Breast epithelium (tissue), 4 donors: ENCODE results near the gene PPP2R2D. TPM values are rescaled to one million over a fixed set of nuclear protein-coding genes. Genes with fewer than 3 reads are reported as not detected.

Experiments used
- DNase-seq, 2 donors: peaks; one replicate each; pipeline ENCODE4 v3.0.0-alpha.2; 2019; ENCODE audit warnings: low spot score in 2 of 2
- H3K27ac ChIP-seq, 2 donors: fragments of 200-600 bp; sonication (generic) in 1 of 2; one replicate each; pipeline ENCODE4 v1.5.1; 2016 to 2019; ENCODE audit warnings: mild to moderate bottlenecking in 1 of 2
- H3K27me3 ChIP-seq, 2 donors: fragments of 200-600 bp; sonication (generic) in 1 of 2; one replicate each; pipeline versions ENCODE4 v1.5.1 to v1.6.0; 2017 to 2019; ENCODE audit warnings: control low read depth in 1 of 2, mild to moderate bottlenecking in 1 of 2
- H3K36me3 ChIP-seq: fragments of 200-600 bp; one replicate; pipeline ENCODE4 v1.5.1; 2019
- H3K4me1 ChIP-seq, 2 donors: fragments of 200-600 bp; sonication (generic); one replicate each; pipeline ENCODE4 v1.5.1; 2016 to 2019; ENCODE audit warnings: control low read depth in 1 of 2
- H3K4me3 ChIP-seq, 3 donors: fragments of 200-600 bp; sonication (generic); 1 replicate in 2 of 3; 2 replicates in 1 of 3; pipeline ENCODE4 v1.5.1; 2016 to 2019; ENCODE audit warnings: mild to moderate bottlenecking in 3 of 3, moderate library complexity in 2 of 3
- H3K9me3 ChIP-seq, 2 donors: fragments of 200-600 bp; sonication (generic) in 1 of 2; one replicate each; pipeline ENCODE4 v1.5.1; 2016 to 2019; ENCODE audit warnings: control low read depth in 1 of 2
- CTCF ChIP-seq, 3 donors: fragments of 450-650 bp; IDR thresholded peaks; one replicate each; pipeline ENCODE4 v1.5.1; 2016 to 2017; ENCODE audit warnings: antibody characterized with exemption in 3 of 3, mild to moderate bottlenecking in 3 of 3, moderate library complexity in 3 of 3
- POLR2A ChIP-seq: fragments of 450-650 bp; IDR thresholded peaks from one replicate; pipeline ENCODE4 v1.6.1; 2016; ENCODE audit warnings: antibody characterized with exemption, mild to moderate bottlenecking, moderate library complexity
- POLR2AphosphoS5 ChIP-seq, 3 donors: sonication (generic); formaldehyde crosslinking; IDR thresholded peaks; one replicate each; pipeline ENCODE4 v1.6.1; 2017; ENCODE audit warnings: antibody characterized with exemption in 3 of 3
- intact Hi-C: fragments of 100-400 bp; cut with DNase I; formaldehyde crosslinking; loops from one replicate; pipeline ENCODE4 v1.15.1; 2023; ENCODE audit warnings: low total_unique reads
- total RNA-seq, 3 donors: library from RNA; depleted of rRNA; stranded (reverse); fragments of >200 nt; gene quantifications; one replicate each; pipeline ENCODE4 v1.1.0, GENCODE V29; 2016

Gene PPP2R2D
- total RNA-seq, 3 donors from 2014 or later, result 33.0 to 51.8 (median 44.1) TPM

- TF ChIP-seq CTCF (IDR thresholded peaks at IDR 0.05), result no peak
- TF ChIP-seq POLR2A, result no peak
- TF ChIP-seq POLR2AphosphoS5 (IDR thresholded peaks at IDR 0.05), result no peak
- intact Hi-C loops, result no loop called here
- H3K36me3 ChIP-seq, result peaks cover 11% of the 10 kb centered on the region
- H3K4me1 ChIP-seq, result no peaks in the 10 kb centered on the region
- no peak for DNase-seq
- no peak overlapping the region for H3K4me3 ChIP-seq
- H3K9me3 ChIP-seq, result no peaks in the 10 kb centered on the region
- no peak overlapping the region for H3K27ac ChIP-seq
- H3K27me3 ChIP-seq, result no peaks in the 10 kb centered on the region
These were observed 53.7 kb downstream of the PPP2R2D start for GRCh38 chr10:131954356-131954965.

DNA sequence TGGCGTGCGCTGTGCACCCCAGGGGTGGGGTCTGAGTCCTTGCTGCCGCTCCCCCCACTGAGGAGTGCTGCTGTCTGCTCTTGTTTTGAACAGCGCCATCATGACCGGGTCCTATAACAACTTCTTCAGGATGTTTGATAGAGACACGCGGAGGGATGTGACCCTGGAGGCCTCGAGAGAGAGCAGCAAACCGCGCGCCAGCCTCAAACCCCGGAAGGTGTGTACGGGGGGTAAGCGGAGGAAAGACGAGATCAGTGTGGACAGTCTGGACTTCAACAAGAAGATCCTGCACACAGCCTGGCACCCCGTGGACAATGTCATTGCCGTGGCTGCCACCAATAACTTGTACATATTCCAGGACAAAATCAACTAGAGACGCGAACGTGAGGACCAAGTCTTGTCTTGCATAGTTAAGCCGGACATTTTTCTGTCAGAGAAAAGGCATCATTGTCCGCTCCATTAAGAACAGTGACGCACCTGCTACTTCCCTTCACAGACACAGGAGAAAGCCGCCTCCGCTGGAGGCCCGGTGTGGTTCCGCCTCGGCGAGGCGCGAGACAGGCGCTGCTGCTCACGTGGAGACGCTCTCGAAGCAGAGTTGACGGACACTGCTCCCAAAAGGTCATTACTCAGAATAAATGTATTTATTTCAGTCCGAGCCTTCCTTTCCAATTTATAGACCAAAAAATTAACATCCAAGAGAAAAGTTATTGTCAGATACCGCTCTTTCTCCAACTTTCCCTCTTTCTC is 55.0 kb downstream of the PPP2R2D start:
- Histone ChIP-seq H3K36me3 (peaks cover 11% of the 10 kb centered on the region), H3K9me3 (no peaks in the 10 kb centered on the region), H3K4me1 (no peaks in the 10 kb centered on the region), H3K27ac (no peak overlapping the region), H3K4me3 (no peak overlapping the region), H3K27me3 (no peaks in the 10 kb centered on the region)
- DNase-seq, result no peak
- intact Hi-C loops, result no loop called here
- no peak for TF ChIP-seq CTCF (IDR thresholded peaks at IDR 0.05)
- TF ChIP-seq POLR2AphosphoS5 (IDR thresholded peaks at IDR 0.05), result no peak
- TF ChIP-seq POLR2A, result no peak

DNA sequence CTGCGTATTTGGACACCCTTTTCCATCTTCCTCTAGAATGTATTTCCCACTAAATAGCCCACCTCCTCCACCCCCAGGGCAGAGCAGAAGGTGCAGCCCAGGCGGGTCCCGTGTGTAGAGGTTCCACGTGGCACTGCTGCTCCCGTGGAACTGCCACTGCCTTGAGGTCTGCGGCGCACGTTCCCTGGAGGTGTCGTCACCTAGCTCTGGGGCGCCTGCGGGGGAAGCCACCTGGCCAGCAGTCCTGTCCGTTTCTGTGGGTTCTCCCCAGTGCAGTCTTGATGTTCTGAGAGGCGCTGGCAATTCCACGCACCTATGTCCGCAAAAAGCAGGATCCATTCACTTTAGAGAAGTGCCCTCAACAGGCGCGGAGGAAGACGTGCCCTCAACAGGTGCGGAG is 59.0 kb downstream of the PPP2R2D start:
- H3K9me3 ChIP-seq, result no peaks in the 10 kb centered on the region
- H3K27me3 ChIP-seq, result no peaks in the 10 kb centered on the region
- TF ChIP-seq POLR2A (no peak), CTCF (IDR thresholded peaks at IDR 0.05) (no peak), POLR2AphosphoS5 (IDR thresholded peaks at IDR 0.05) (no peak)
- H3K4me1 ChIP-seq, result no peaks in the 10 kb centered on the region
- intact Hi-C loops, result no loop called here
- peak in 1 of 2 donors; percentile 39 for DNase-seq
- H3K27ac ChIP-seq, result no peak overlapping the region
- no peak overlapping the region for H3K4me3 ChIP-seq
- H3K36me3 ChIP-seq, result peaks cover 11% of the 10 kb centered on the region

GRCh38 chr10:131960631-131961046 is 59.8 kb downstream of the PPP2R2D start:
- no peak overlapping the region for H3K27ac ChIP-seq
- no peaks in the 10 kb centered on the region for H3K9me3 ChIP-seq
- TF ChIP-seq POLR2AphosphoS5 (IDR thresholded peaks at IDR 0.05) (no peak), CTCF (IDR thresholded peaks at IDR 0.05) (no peak), POLR2A (no peak)
- DNase-seq, result peak in 1 of 2 donors; percentile 42
- H3K36me3 ChIP-seq, result peaks cover 8% of the 10 kb centered on the region
- H3K4me3 ChIP-seq, result no peak overlapping the region
- intact Hi-C loops, result no loop called here
- no peaks in the 10 kb centered on the region for H3K4me1 ChIP-seq
- no peaks in the 10 kb centered on the region for H3K27me3 ChIP-seq

GRCh38 chr10:131961047-131961776 is 60.4 kb downstream of the PPP2R2D start:
- intact Hi-C loops, result no loop called here

More at GRCh38 chr10:131961047-131961776, 60.4 kb downstream of the PPP2R2D start:
- Histone ChIP-seq H3K27me3 (no peaks in the 10 kb centered on the region), H3K4me3 (no peak overlapping the region), H3K9me3 (no peaks in the 10 kb centered on the region), H3K27ac (peak overlapping the region in 1 of 2 donors; percentile 7), H3K36me3 (peaks cover 2% of the 10 kb centered on the region), H3K4me1 (no peaks in the 10 kb centered on the region)
- DNase-seq, result no peak
- TF ChIP-seq POLR2AphosphoS5 (IDR thresholded peaks at IDR 0.05), result no peak
- no peak for TF ChIP-seq POLR2A
- no peak for TF ChIP-seq CTCF (IDR thresholded peaks at IDR 0.05)
